ENCODE data around the gene GPD2.

The GPD2 gene

GRCh38 chr2:156539086-156539860 is 103.1 kb downstream of the GPD2 start:
- Mint-ChIP-seq H3K4me1 (ENCODE audit: low read depth) (peaks cover 6% of the 10 kb centered on the region), H3K9me3 (no peaks in the 10 kb centered on the region), H3K27ac (no peak overlapping the region), H3K4me3 (no peak overlapping the region), H3K27me3 (no peaks in the 10 kb centered on the region), H3K36me3 (ENCODE audit: low read depth) (peaks cover 41% of the 10 kb centered on the region)
- intact Hi-C loops (cut with micrococcal nuclease) = no loop called here

GRCh38 chr2:156540706-156541105 is 104.5 kb downstream of the GPD2 start:
- Mint-ChIP-seq H3K36me3 (ENCODE audit: low read depth) (peaks cover 42% of the 10 kb centered on the region), H3K4me3 (no peak overlapping the region), H3K4me1 (ENCODE audit: low read depth) (no peaks in the 10 kb centered on the region), H3K27ac (peak overlapping the region; percentile 9), H3K9me3 (no peaks in the 10 kb centered on the region), H3K27me3 (no peaks in the 10 kb centered on the region)
- intact Hi-C loops (cut with micrococcal nuclease) = no loop called here

GRCh38 chr2:156541229-156541628 is 105.0 kb downstream of the GPD2 start:
- H3K27ac Mint-ChIP-seq = peak overlapping the region; percentile 9

GRCh38 chr2:156541706-156542105 is 105.5 kb downstream of the GPD2 start:
- intact Hi-C loops (cut with micrococcal nuclease) = no loop called here
- Mint-ChIP-seq H3K36me3 (ENCODE audit: low read depth) (peaks cover 47% of the 10 kb centered on the region), H3K27ac (no peak overlapping the region), H3K27me3 (no peaks in the 10 kb centered on the region), H3K4me3 (no peak overlapping the region), H3K9me3 (no peaks in the 10 kb centered on the region), H3K4me1 (ENCODE audit: low read depth) (no peaks in the 10 kb centered on the region)

More at GRCh38 chr2:156541229-156541628, 105.0 kb downstream of the GPD2 start:
- no peak overlapping the region for H3K4me3 Mint-ChIP-seq
- H3K9me3 Mint-ChIP-seq = no peaks in the 10 kb centered on the region
- peaks cover 47% of the 10 kb centered on the region for H3K36me3 Mint-ChIP-seq (ENCODE audit: low read depth)
- H3K4me1 Mint-ChIP-seq (ENCODE audit: low read depth) = no peaks in the 10 kb centered on the region
- intact Hi-C loops (cut with micrococcal nuclease) = no loop called here
- no peaks in the 10 kb centered on the region for H3K27me3 Mint-ChIP-seq

GRCh38 chr2:156548413-156548812 is 112.2 kb downstream of the GPD2 start:
- Mint-ChIP-seq H3K27ac (no peak overlapping the region), H3K9me3 (no peaks in the 10 kb centered on the region), H3K36me3 (ENCODE audit: low read depth) (peaks cover 56% of the 10 kb centered on the region), H3K27me3 (no peaks in the 10 kb centered on the region), H3K4me3 (no peak overlapping the region), H3K4me1 (ENCODE audit: low read depth) (no peaks in the 10 kb centered on the region)
- intact Hi-C loops (cut with micrococcal nuclease) = no loop called here

- Mint-ChIP-seq H3K4me3 (no peak overlapping the region), H3K36me3 (ENCODE audit: low read depth) (peaks cover 44% of the 10 kb centered on the region), H3K9me3 (no peaks in the 10 kb centered on the region), H3K4me1 (ENCODE audit: low read depth) (no peaks in the 10 kb centered on the region), H3K27ac (no peak overlapping the region), H3K27me3 (no peaks in the 10 kb centered on the region)
- intact Hi-C loops (cut with micrococcal nuclease) = no loop called here
Observed at GRCh38 chr2:156553714-156554442, 117.7 kb downstream of the GPD2 start.

- H3K4me1 Mint-ChIP-seq (ENCODE audit: low read depth) = no peaks in the 10 kb centered on the region
- no peak overlapping the region for H3K27ac Mint-ChIP-seq
- H3K4me3 Mint-ChIP-seq = no peak overlapping the region
- no peaks in the 10 kb centered on the region for H3K9me3 Mint-ChIP-seq
- H3K36me3 Mint-ChIP-seq (ENCODE audit: low read depth) = peaks cover 34% of the 10 kb centered on the region
- no peaks in the 10 kb centered on the region for H3K27me3 Mint-ChIP-seq
- intact Hi-C loops (cut with micrococcal nuclease) = no loop called here
Observed at GRCh38 chr2:156561326-156561725, 125.1 kb downstream of the GPD2 start.

- Mint-ChIP-seq H3K36me3 (ENCODE audit: low read depth) (peaks cover 36% of the 10 kb centered on the region), H3K4me1 (ENCODE audit: low read depth) (no peaks in the 10 kb centered on the region), H3K27ac (no peak overlapping the region), H3K9me3 (no peaks in the 10 kb centered on the region), H3K4me3 (no peak overlapping the region), H3K27me3 (no peaks in the 10 kb centered on the region)
- intact Hi-C loops (cut with micrococcal nuclease) = no loop called here
Observed at GRCh38 chr2:156562124-156562523, 125.9 kb downstream of the GPD2 start.

GRCh38 chr2:156563994-156564753 is 128.0 kb downstream of the GPD2 start:
- intact Hi-C loops (cut with micrococcal nuclease) = no loop called here
- Mint-ChIP-seq H3K9me3 (no peaks in the 10 kb centered on the region), H3K27me3 (no peaks in the 10 kb centered on the region), H3K27ac (no peak overlapping the region), H3K36me3 (ENCODE audit: low read depth) (peaks cover 30% of the 10 kb centered on the region), H3K4me1 (ENCODE audit: low read depth) (no peaks in the 10 kb centered on the region), H3K4me3 (no peak overlapping the region)

- Mint-ChIP-seq H3K36me3 (ENCODE audit: low read depth) (peaks cover 36% of the 10 kb centered on the region), H3K4me1 (ENCODE audit: low read depth) (no peaks in the 10 kb centered on the region), H3K4me3 (no peak overlapping the region), H3K27ac (no peak overlapping the region), H3K27me3 (no peaks in the 10 kb centered on the region), H3K9me3 (no peaks in the 10 kb centered on the region)
- intact Hi-C loops (cut with micrococcal nuclease) = no loop called here
Observed at GRCh38 chr2:156565066-156565710, 129.0 kb downstream of the GPD2 start.

- peak overlapping the region; percentile 39 for H3K27ac Mint-ChIP-seq
- H3K4me1 Mint-ChIP-seq (ENCODE audit: low read depth) = peaks cover 8% of the 10 kb centered on the region
- no peaks in the 10 kb centered on the region for H3K27me3 Mint-ChIP-seq
- no peak overlapping the region for H3K4me3 Mint-ChIP-seq
- H3K9me3 Mint-ChIP-seq = no peaks in the 10 kb centered on the region
- intact Hi-C loops (cut with micrococcal nuclease) = no loop called here
- peaks cover 88% of the 10 kb centered on the region for H3K36me3 Mint-ChIP-seq (ENCODE audit: low read depth)
Observed at GRCh38 chr2:156573710-156574109, 137.5 kb downstream of the GPD2 start.

- intact Hi-C loops (cut with micrococcal nuclease) = no loop called here
- Mint-ChIP-seq H3K9me3 (no peaks in the 10 kb centered on the region), H3K36me3 (ENCODE audit: low read depth) (peaks cover 86% of the 10 kb centered on the region), H3K4me1 (ENCODE audit: low read depth) (peaks cover 8% of the 10 kb centered on the region), H3K4me3 (no peak overlapping the region), H3K27ac (peak overlapping the region; percentile 39), H3K27me3 (no peaks in the 10 kb centered on the region)
Observed at GRCh38 chr2:156574112-156574511, 137.9 kb downstream of the GPD2 start.

GRCh38 chr2:156576005-156576404 is 139.8 kb downstream of the GPD2 start:
- Mint-ChIP-seq H3K9me3 (no peaks in the 10 kb centered on the region), H3K27me3 (no peaks in the 10 kb centered on the region), H3K36me3 (ENCODE audit: low read depth) (peaks cover 86% of the 10 kb centered on the region), H3K4me3 (no peak overlapping the region), H3K4me1 (ENCODE audit: low read depth) (peaks cover 8% of the 10 kb centered on the region), H3K27ac (no peak overlapping the region)
- intact Hi-C loops (cut with micrococcal nuclease) = no loop called here

- Mint-ChIP-seq H3K27me3 (no peaks in the 10 kb centered on the region), H3K4me1 (ENCODE audit: low read depth) (no peaks in the 10 kb centered on the region), H3K36me3 (ENCODE audit: low read depth) (peaks cover 73% of the 10 kb centered on the region), H3K27ac (no peak overlapping the region), H3K9me3 (no peaks in the 10 kb centered on the region), H3K4me3 (no peak overlapping the region)
- intact Hi-C loops (cut with micrococcal nuclease) = no loop called here
Observed at GRCh38 chr2:156580501-156580900, 144.3 kb downstream of the GPD2 start.
